NCI-H2227 (cell line): ENCODE data around the gene MDC1.
"Not testable (repeated sequence)": the region's sequence is repeated elsewhere in the genome, so short reads cannot be mapped to it uniquely, and the experiment has no call there.

ENCODE experiments used
- DNase-seq: peaks from one replicate; lab custom pipeline; 2025; ENCODE audit not compliant: unreplicated experiment; lab: John Stamatoyannopoulos, UW

Gene MDC1

DNA sequence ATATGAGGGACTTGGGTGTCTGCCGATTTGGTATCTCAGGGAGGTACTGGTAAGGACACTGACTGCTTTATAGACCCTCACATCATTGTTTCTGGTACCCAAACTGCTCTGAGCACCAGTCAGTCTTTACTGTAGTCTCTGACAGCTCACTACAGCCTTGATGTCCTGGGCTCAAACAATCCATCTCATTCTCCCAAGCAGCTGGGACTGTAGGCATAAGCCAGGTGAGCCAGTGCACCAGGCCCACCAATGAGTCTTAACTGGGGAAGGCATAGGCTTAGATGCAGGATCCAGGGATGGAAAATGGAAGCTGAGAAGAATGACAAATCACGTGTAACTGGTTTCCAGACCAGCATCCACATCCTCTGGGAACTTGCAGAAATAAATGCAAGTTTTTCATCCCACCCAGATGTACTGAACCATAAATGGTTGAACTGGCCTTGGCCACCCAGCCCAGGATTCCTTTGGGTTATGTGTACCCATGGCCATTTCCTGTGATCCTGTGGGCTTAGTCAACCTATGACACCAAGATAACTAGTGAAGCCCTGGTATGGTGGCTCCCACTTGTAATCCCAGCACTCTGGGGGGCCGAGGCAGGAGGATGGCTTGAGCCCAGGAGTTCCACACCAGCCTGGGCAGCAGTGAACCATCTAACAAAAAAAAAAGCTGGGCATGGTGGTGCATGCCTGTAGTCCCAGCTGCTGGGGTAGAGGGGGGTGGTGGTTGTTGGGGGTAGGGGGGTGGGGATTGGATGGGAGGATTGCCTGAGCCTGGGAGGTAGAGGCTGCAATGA lies 8.8 kb upstream of the MDC1 start:
- peak; percentile 16 for DNase-seq

DNA sequence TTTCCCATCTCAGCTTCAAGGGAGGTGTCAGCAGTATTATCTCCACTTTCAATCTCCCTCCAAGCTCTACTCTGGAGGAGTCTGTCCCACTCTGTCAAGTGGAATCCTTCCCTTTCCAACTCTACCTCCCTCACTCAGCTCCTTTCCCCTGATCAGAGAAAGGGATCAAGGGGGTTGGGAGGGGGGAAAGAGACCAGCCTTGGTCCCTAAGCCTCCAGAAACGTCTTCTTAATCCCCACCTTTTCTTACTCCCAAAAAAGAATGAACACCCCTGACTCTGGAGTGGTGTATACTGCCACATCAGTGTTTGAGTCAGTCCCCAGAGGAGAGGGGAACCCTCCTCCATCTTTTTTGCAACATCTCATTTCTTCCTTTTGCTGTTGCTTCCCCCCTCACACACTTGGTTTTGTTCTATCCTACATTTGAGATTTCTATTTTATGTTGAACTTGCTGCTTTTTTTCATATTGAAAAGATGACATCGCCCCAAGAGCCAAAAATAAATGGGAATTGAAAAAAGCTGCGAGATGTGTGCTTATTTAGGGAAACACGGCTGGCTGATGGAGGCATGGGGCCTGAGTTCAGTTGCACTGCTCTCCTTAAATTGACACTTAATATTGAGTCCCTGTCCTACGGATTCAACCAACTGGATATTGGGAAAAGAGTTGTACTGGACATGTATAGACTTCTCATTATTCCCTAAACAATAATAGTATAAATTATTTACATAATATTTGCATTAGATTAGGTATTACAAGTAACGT lies 8.0 kb upstream of the MDC1 start:
- DNase-seq, result no peak

GRCh38 chr6:30723843-30724741 lies 7.0 kb upstream of the MDC1 start:
- DNase-seq, result not testable (repeated sequence)

- not testable (repeated sequence) for DNase-seq
These were observed 6.2 kb upstream of the MDC1 start for GRCh38 chr6:30723159-30723842.

DNA sequence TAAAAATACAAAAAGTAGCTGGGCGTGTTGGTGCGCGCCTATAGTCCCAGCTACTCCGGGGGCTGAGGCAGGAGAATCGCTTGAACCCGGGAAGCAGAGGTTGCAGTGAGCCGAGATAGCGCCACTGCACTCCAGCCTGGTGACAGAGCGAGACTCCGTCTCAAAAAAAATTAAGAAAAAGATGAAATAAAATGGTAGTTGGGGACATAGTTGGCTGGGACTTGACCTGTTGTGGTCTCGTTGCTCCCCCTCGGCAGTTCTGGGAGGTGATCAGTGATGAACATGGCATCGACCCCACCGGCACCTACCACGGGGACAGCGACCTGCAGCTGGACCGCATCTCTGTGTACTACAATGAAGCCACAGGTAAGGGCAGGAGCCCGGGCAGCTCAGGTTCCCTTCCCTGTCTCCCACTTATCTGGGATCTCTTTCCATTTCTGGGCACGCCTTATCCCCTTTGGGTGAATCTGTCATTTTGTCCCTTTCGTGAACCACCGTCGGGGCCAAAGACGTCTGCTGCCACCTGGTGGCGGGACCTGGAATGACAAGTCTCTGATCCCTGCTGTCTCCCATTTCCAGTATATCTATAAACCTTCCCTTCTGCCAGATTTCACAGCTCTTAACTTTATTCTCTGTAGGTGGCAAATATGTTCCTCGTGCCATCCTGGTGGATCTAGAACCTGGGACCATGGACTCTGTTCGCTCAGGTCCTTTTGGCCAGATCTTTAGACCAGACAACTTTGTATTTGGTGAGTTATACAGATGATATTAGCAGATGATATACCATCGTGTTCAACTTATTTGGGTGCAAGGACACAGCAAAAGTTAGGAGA lies 5.4 kb upstream of the MDC1 start:
- DNase-seq, result peak; percentile 86

DNA sequence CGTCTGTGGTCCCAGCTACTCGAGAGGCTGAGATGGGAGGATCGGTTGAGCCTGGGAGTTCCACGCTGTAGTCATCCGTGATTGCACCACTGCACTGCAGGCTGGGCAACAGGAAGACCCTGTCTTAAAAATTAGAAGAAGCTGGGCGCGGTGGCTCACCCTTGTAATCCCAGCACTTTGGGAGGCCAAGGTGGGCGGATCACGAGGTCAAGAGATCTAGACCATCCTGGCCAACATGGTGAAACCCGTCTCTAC lies 4.9 kb upstream of the MDC1 start:
- not testable (repeated sequence) for DNase-seq

DNA sequence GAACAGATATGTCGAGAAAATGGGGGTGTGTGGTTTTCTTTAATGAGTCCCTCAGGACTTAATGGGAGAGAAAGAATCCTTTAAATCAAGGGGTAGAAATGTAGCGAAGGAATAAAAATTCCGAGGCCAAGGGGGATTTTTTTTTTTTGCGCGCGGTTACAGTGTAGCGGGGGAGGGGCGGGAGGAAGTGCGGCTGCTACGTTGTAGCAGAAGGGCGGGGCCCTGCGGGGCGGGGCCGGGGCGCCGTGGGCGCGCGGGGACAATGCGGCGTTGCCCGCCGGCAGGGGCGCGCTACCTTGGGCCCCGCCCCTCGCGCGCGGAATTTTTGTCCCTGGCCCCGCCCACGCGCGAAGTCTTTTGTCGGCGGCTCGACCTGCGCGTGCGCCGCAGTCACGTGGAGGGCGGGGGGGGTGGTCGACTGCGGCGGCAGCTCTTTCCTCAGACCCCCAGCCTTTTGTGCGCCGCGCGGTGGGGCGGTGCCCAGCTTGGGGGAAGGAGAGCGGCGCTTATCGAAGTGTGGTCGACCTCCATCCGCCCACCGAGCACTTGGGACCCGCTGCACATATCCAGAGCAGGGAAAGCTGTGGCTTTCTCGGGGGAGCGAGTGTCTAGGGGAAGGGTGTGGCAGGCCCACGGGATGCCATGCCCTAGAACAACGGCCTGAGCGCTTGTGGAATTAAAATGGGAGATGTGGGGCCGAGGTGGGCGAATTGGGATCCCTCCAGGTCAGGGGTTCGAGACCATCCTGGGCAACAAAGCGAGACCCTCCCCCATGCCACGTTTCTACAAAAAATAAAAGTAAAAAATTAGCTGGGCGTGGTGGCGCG lies 4.3 kb upstream of the MDC1 start:
- peak; percentile 97 for DNase-seq

DNA sequence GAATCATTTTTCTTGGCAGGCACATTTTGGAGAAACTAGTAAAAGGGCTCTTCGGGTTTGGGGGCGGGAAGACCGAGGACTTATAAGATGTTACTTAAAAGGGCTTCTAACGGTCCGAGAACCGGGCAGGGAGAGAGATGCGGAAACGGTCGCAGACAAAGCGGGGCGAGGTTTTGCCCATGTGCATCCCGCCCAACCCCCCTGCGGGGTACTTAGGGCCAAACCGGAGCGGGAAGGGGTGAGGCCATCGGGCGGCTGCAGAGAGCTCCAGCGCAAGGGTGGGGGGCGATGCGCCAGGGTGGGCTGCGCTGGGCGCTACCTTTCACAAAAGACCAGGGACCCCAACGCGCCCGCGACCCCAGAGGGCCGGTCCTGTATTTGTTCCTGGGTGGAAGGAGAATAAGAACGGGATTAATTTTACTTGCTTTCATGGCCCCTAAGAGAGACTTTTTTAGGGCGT lies 3.7 kb upstream of the MDC1 start:
- peak; percentile 90 for DNase-seq

GRCh38 chr6:30719791-30720737 lies 3.0 kb upstream of the MDC1 start, which contains the start of gene TUBB:
TSS of gene TUBB (plus strand) at chr6:30720352. CDS start at chr6:30720507, 155 bp downstream.
- DNase-seq, result peak; percentile 98

DNA sequence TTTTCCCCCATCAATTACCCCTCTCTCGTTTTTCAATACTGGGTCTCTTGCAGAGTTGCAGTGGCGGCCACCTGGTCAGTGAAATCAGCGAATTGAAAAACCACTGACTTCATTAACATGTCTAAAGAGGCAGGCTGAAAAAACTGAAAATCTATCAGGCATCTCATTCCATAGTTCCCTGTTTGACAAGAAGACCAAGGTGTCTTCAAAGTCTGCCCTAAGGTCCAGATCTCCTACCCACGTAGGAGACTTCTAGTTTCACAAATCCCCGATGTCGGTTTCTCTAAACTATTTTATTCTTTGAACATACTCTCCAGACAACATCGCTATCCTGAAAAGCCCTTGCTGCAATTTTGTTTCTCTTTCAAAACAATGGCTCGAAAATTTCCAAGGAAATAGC lies 2.3 kb upstream of the MDC1 start:
- DNase-seq, result peak; percentile 46

- DNase-seq, result not testable (repeated sequence)
These were observed 1.0 kb upstream of the MDC1 start for GRCh38 chr6:30717845-30718720.

DNA sequence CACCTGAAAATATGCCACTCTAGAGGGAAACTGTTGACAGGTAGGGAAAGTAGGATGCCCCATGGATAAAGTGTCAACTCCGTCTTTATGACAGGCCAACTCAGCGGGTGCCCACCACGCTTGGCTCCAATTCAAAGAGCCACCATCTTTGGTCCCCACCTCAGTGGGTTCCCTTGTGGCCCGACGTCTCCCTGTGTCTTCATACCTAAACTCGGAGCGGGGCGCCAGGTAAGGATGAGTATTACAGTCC lies 277 bp downstream of the MDC1 start:
- no peak for DNase-seq

- no peak for DNase-seq
These were observed 2.8 kb downstream of the MDC1 start for GRCh38 chr6:30714263-30714662.

- DNase-seq, result no peak
These were observed 4.6 kb downstream of the MDC1 start for GRCh38 chr6:30712441-30712945.

- no peak for DNase-seq
These were observed 5.2 kb downstream of the MDC1 start for GRCh38 chr6:30711758-30712380.

GRCh38 chr6:30709101-30709868 lies 7.8 kb downstream of the MDC1 start:
- DNase-seq, result no peak
